CD4-positive, CD25-positive, alpha-beta regulatory T cell (primary cell): ENCODE results near the gene ADAP1. TPM values are rescaled to one million over a fixed set of nuclear protein-coding genes. Genes with fewer than 3 reads are reported as not detected.

ENCODE experiments used
- ATAC-seq, 2 donors: fragments of 150-1000 bp; cut with Tn5 transposase; one replicate each; pipeline ENCODE4 v1.10.0; 2021; ENCODE audit warnings: low read depth in 2 of 2, moderate number of reproducible peaks in 2 of 2, moderate library complexity in 1 of 2
- DNase-seq, 3 donors: peaks; one replicate each; pipeline versions ENCODE4 v3.0.0 to v3.0.0-alpha.2; 2012 to 2022; ENCODE audit warnings: mixed read lengths in 1 of 3
- H3K27ac ChIP-seq: one replicate; pipeline ENCODE4 v1.7.0; 2013; ENCODE audit warnings: mild to moderate bottlenecking, low read length; ENCODE audit not compliant: insufficient read depth, poor library complexity, severe bottlenecking
- H3K27me3 ChIP-seq: one replicate; pipeline ENCODE4 v1.7.0; 2013; ENCODE audit warnings: low read length; ENCODE audit not compliant: control insufficient read depth, insufficient read depth
- H3K36me3 ChIP-seq: one replicate; pipeline ENCODE4 v1.7.0; 2013; ENCODE audit warnings: mild to moderate bottlenecking, low read length, moderate library complexity; ENCODE audit not compliant: control insufficient read depth, insufficient read depth
- H3K4me1 ChIP-seq: 2 replicates; pipeline ENCODE4 v1.7.0; 2013; ENCODE audit warnings: mild to moderate bottlenecking, low read length; ENCODE audit not compliant: insufficient read depth, control insufficient read depth, poor library complexity, severe bottlenecking
- H3K4me3 ChIP-seq: one replicate; pipeline ENCODE4 v1.7.0; 2013; ENCODE audit warnings: low read depth, mild to moderate bottlenecking, low read length, moderate library complexity
- H3K9me3 ChIP-seq, 2 experiments: 1 replicate in 1 of 2; 2 replicates in 1 of 2; pipeline ENCODE4 v1.7.0; 2013; ENCODE audit warnings: low read length in 2 of 2, mild to moderate bottlenecking in 1 of 2, moderate library complexity in 1 of 2; ENCODE audit not compliant: control insufficient read depth in 2 of 2
- H3K27ac Mint-ChIP-seq, 3 donors: one replicate each; pipeline ENCODE4 v1.8.0; 2020 to 2022; ENCODE audit warnings: mild to moderate bottlenecking in 3 of 3, mixed read lengths in 3 of 3, moderate library complexity in 2 of 3
- H3K27me3 Mint-ChIP-seq: one replicate; pipeline ENCODE4 v1.8.0; 2022; ENCODE audit warnings: mild to moderate bottlenecking, mixed read lengths
- H3K36me3 Mint-ChIP-seq: one replicate; pipeline ENCODE4 v1.8.0; 2020; ENCODE audit warnings: mixed read lengths
- H3K4me1 Mint-ChIP-seq, 4 donors: one replicate each; pipeline ENCODE4 v1.8.0; 2020 to 2022; ENCODE audit warnings: mixed read lengths in 4 of 4, mild to moderate bottlenecking in 1 of 4
- H3K4me3 Mint-ChIP-seq, 4 donors: one replicate each; pipeline ENCODE4 v1.8.0; 2020 to 2022; ENCODE audit warnings: mild to moderate bottlenecking in 4 of 4, mixed read lengths in 4 of 4, moderate library complexity in 3 of 4
- H3K9me3 Mint-ChIP-seq, 7 donors: one replicate each; pipeline ENCODE4 v1.8.0; 2020 to 2022; ENCODE audit warnings: mixed read lengths in 7 of 7, mild to moderate bottlenecking in 3 of 7, moderate library complexity in 2 of 7
- polyA plus RNA-seq, 4 donors: library from polyadenylated mRNA; unstranded; fragments of 300-500 nt; fragmentation: Illumina TruSeq; gene quantifications; one replicate each; pipeline ENCODE4 v1.2.3, GENCODE V29; 2021
- total RNA-seq: library from RNA; stranded (reverse); gene quantifications from one replicate; pipeline ENCODE4 v1.2.3, GENCODE V29; 2022

Gene ADAP1
- total and polyA plus RNA-seq, 5 donors from 2014 or later: 2.9 to 8.8 (median 5.5) TPM

- H3K4me3 Mint-ChIP-seq: no peak overlapping the region
- no peak for ATAC-seq
- H3K27me3 Mint-ChIP-seq: no peaks in the 10 kb centered on the region
- H3K27me3 ChIP-seq: no peaks in the 10 kb centered on the region
- H3K9me3 Mint-ChIP-seq: no peaks in the 10 kb centered on the region
- no peaks in the 10 kb centered on the region for H3K9me3 ChIP-seq
- peaks cover 43% of the 10 kb centered on the region for H3K36me3 Mint-ChIP-seq
- no peaks in the 10 kb centered on the region for H3K4me1 ChIP-seq
- H3K4me1 Mint-ChIP-seq: peaks cover 0 to 2% (median 0%) of the 10 kb centered on the region in 4 donors
- H3K4me3 ChIP-seq: no peak overlapping the region
- no peak overlapping the region for H3K27ac ChIP-seq
- H3K36me3 ChIP-seq: peaks cover 54% of the 10 kb centered on the region
- no peak overlapping the region for H3K27ac Mint-ChIP-seq
- no peak for DNase-seq
Measured at GRCh38 chr7:865921-866320, 88.6 kb downstream of the ADAP1 start.

GRCh38 chr7:863106-863505 is 91.4 kb downstream of the ADAP1 start:
- Histone ChIP-seq H3K9me3 (no peaks in the 10 kb centered on the region), H3K36me3 (peaks cover 61% of the 10 kb centered on the region)

GRCh38 chr7:862157-862556 is 92.3 kb downstream of the ADAP1 start:
- no peaks in the 10 kb centered on the region for H3K27me3 ChIP-seq
- no peak overlapping the region for H3K4me3 Mint-ChIP-seq
- no peaks in the 10 kb centered on the region for H3K9me3 Mint-ChIP-seq
- H3K27ac ChIP-seq: no peak overlapping the region
- no peak overlapping the region for H3K27ac Mint-ChIP-seq
- no peak overlapping the region for H3K4me3 ChIP-seq
- ATAC-seq (no peak), DNase-seq (no peak)
- H3K27me3 Mint-ChIP-seq: no peaks in the 10 kb centered on the region
- peaks cover 48% of the 10 kb centered on the region for H3K36me3 Mint-ChIP-seq
- H3K4me1 ChIP-seq: no peaks in the 10 kb centered on the region
- peaks cover 0 to 2% (median 0%) of the 10 kb centered on the region in 4 donors for H3K4me1 Mint-ChIP-seq
- no peaks in the 10 kb centered on the region for H3K9me3 ChIP-seq
- H3K36me3 ChIP-seq: peaks cover 62% of the 10 kb centered on the region

More at GRCh38 chr7:863106-863505, 91.4 kb downstream of the ADAP1 start:
- Mint-ChIP-seq H3K27me3 (no peaks in the 10 kb centered on the region), H3K9me3 (no peaks in the 10 kb centered on the region), H3K4me1 (peaks cover 0 to 2% (median 0%) of the 10 kb centered on the region in 4 donors), H3K27ac (no peak overlapping the region), H3K36me3 (peaks cover 52% of the 10 kb centered on the region), H3K4me3 (no peak overlapping the region)
- no peaks in the 10 kb centered on the region for H3K4me1 ChIP-seq
- no peak for ATAC-seq
- H3K27me3 ChIP-seq: no peaks in the 10 kb centered on the region
- H3K27ac ChIP-seq: no peak overlapping the region
- H3K4me3 ChIP-seq: no peak overlapping the region
- no peak for DNase-seq

- Histone ChIP-seq H3K27me3 (no peaks in the 10 kb centered on the region), H3K27ac (no peak overlapping the region), H3K9me3 (no peaks in the 10 kb centered on the region), H3K36me3 (peaks cover 64% of the 10 kb centered on the region), H3K4me3 (no peak overlapping the region), H3K4me1 (no peaks in the 10 kb centered on the region)
- Mint-ChIP-seq H3K36me3 (peaks cover 48% of the 10 kb centered on the region), H3K27me3 (no peaks in the 10 kb centered on the region), H3K27ac (no peak overlapping the region), H3K9me3 (no peaks in the 10 kb centered on the region), H3K4me1 (peaks cover 0 to 2% (median 0%) of the 10 kb centered on the region in 4 donors), H3K4me3 (no peak overlapping the region)
- no peak for ATAC-seq
- DNase-seq: no peak
Measured at GRCh38 chr7:861222-861621, 93.3 kb downstream of the ADAP1 start.

- Mint-ChIP-seq H3K4me1 (peaks cover 0 to 2% (median 0%) of the 10 kb centered on the region in 4 donors), H3K27ac (no peak overlapping the region), H3K36me3 (peaks cover 47% of the 10 kb centered on the region), H3K9me3 (no peaks in the 10 kb centered on the region), H3K4me3 (no peak overlapping the region), H3K27me3 (no peaks in the 10 kb centered on the region)
- Histone ChIP-seq H3K36me3 (peaks cover 62% of the 10 kb centered on the region), H3K4me3 (no peak overlapping the region), H3K4me1 (no peaks in the 10 kb centered on the region), H3K9me3 (no peaks in the 10 kb centered on the region), H3K27me3 (no peaks in the 10 kb centered on the region), H3K27ac (no peak overlapping the region)
- DNase-seq (no peak), ATAC-seq (no peak)
Measured at GRCh38 chr7:860149-860548, 94.3 kb downstream of the ADAP1 start.

GRCh38 chr7:859359-860030 is 95.0 kb downstream of the ADAP1 start:
- no peak for DNase-seq
- H3K27me3 Mint-ChIP-seq: no peaks in the 10 kb centered on the region
- no peak overlapping the region for H3K27ac ChIP-seq
- H3K27ac Mint-ChIP-seq: no peak overlapping the region
- H3K4me1 Mint-ChIP-seq: no peaks in the 10 kb centered on the region
- peaks cover 46% of the 10 kb centered on the region for H3K36me3 Mint-ChIP-seq
- H3K4me3 Mint-ChIP-seq: no peak overlapping the region
- no peak overlapping the region for H3K4me3 ChIP-seq
- H3K9me3 ChIP-seq: no peaks in the 10 kb centered on the region
- H3K36me3 ChIP-seq: peaks cover 67% of the 10 kb centered on the region
- H3K9me3 Mint-ChIP-seq: no peaks in the 10 kb centered on the region
- H3K4me1 ChIP-seq: no peaks in the 10 kb centered on the region
- no peaks in the 10 kb centered on the region for H3K27me3 ChIP-seq
- ATAC-seq: no peak

GRCh38 chr7:857661-858060 is 96.8 kb downstream of the ADAP1 start:
- H3K36me3 ChIP-seq: peaks cover 82% of the 10 kb centered on the region

GRCh38 chr7:856444-857095 is 97.9 kb downstream of the ADAP1 start:
- H3K27ac Mint-ChIP-seq: no peak overlapping the region
- DNase-seq (no peak), ATAC-seq (no peak)
- H3K27me3 ChIP-seq: no peaks in the 10 kb centered on the region
- H3K9me3 ChIP-seq: no peaks in the 10 kb centered on the region
- H3K4me3 ChIP-seq: no peak overlapping the region
- no peaks in the 10 kb centered on the region for H3K4me1 ChIP-seq
- no peak overlapping the region for H3K27ac ChIP-seq
- H3K4me3 Mint-ChIP-seq: no peak overlapping the region
- H3K9me3 Mint-ChIP-seq: no peaks in the 10 kb centered on the region
- H3K4me1 Mint-ChIP-seq: no peaks in the 10 kb centered on the region
- H3K36me3 ChIP-seq: peaks cover 82% of the 10 kb centered on the region
- peaks cover 44% of the 10 kb centered on the region for H3K36me3 Mint-ChIP-seq
- H3K27me3 Mint-ChIP-seq: no peaks in the 10 kb centered on the region

More at GRCh38 chr7:857661-858060, 96.8 kb downstream of the ADAP1 start:
- no peaks in the 10 kb centered on the region for H3K4me1 ChIP-seq
- DNase-seq: no peak
- no peaks in the 10 kb centered on the region for H3K27me3 ChIP-seq
- Mint-ChIP-seq H3K36me3 (peaks cover 49% of the 10 kb centered on the region), H3K27ac (no peak overlapping the region), H3K27me3 (no peaks in the 10 kb centered on the region), H3K4me3 (no peak overlapping the region), H3K4me1 (no peaks in the 10 kb centered on the region), H3K9me3 (no peaks in the 10 kb centered on the region)
- H3K27ac ChIP-seq: no peak overlapping the region
- H3K9me3 ChIP-seq: no peaks in the 10 kb centered on the region
- no peak overlapping the region for H3K4me3 ChIP-seq
- ATAC-seq: no peak
